ENCODE measurements around the gene SNX21.
"Not testable (repeated sequence)": the region's sequence is repeated elsewhere in the genome, so short reads cannot be mapped to it uniquely, and the experiment has no call there.

SNX21 gene

GRCh38 chr20:45873409-45874103, 40.0 kb downstream of the SNX21 start:
- TF ChIP-seq CTCF (IDR thresholded peaks at IDR 0.05; ENCODE audit: extremely low read depth, missing control alignments): no peak
- no peak for DNase-seq (ENCODE audit: low spot score)

GRCh38 chr20:45874104-45874481, 40.5 kb downstream of the SNX21 start:
- DNase-seq (ENCODE audit: low spot score): not testable (repeated sequence)

- no peak for TF ChIP-seq CTCF (IDR thresholded peaks at IDR 0.05; ENCODE audit: extremely low read depth, missing control alignments)
- no peak for DNase-seq (ENCODE audit: low spot score)
Measured at GRCh38 chr20:45874576-45874975, 41.0 kb downstream of the SNX21 start.

GRCh38 chr20:45878076-45878761, 44.6 kb downstream of the SNX21 start:
- DNase-seq (ENCODE audit: low spot score): no peak
- no peak for TF ChIP-seq CTCF (IDR thresholded peaks at IDR 0.05; ENCODE audit: extremely low read depth, missing control alignments)

- no peak for TF ChIP-seq CTCF (IDR thresholded peaks at IDR 0.05; ENCODE audit: extremely low read depth, missing control alignments)
- DNase-seq (ENCODE audit: low spot score): peak; percentile 97
Measured at GRCh38 chr20:45880988-45881788, 47.6 kb downstream of the SNX21 start, which contains the start of gene ZSWIM1. ZSWIM1 (plus strand) TSS chr20:45881227; CDS start chr20:45882593, 1,366 bp downstream.

GRCh38 chr20:45882469-45883099, 49.0 kb downstream of the SNX21 start:
- no peak for DNase-seq (ENCODE audit: low spot score)
- TF ChIP-seq CTCF (IDR thresholded peaks at IDR 0.05; ENCODE audit: extremely low read depth, missing control alignments): no peak

GRCh38 chr20:45883100-45883469, 49.5 kb downstream of the SNX21 start:
- no peak for DNase-seq (ENCODE audit: low spot score)
- TF ChIP-seq CTCF (IDR thresholded peaks at IDR 0.05; ENCODE audit: extremely low read depth, missing control alignments): no peak
